OCI-M2 (cell line): ENCODE results near the gene IKZF3.
"Not testable (repeated sequence)": the region's sequence is repeated elsewhere in the genome, so short reads cannot be mapped to it uniquely, and the experiment has no call there.

ENCODE experiments used
- DNase-seq: peaks from one replicate; lab custom pipeline; 2025; ENCODE audit not compliant: unreplicated experiment; lab: John Stamatoyannopoulos, UW

Gene IKZF3

GRCh38 chr17:39863918-39864746, at the start of gene IKZF3:
Gene IKZF3, minus strand, starts transcription at chr17:39864312. Its CDS starts 186 bp downstream, at chr17:39864126.
- DNase-seq, result no peak

GRCh38 chr17:39908789-39909352, 44.8 kb upstream of the IKZF3 start:
- no peak for DNase-seq

- DNase-seq, result no peak
These were observed 40.8 kb upstream of the IKZF3 start for GRCh38 chr17:39904990-39905288.

GRCh38 chr17:39903158-39903884, 39.2 kb upstream of the IKZF3 start:
- DNase-seq, result no peak

- DNase-seq, result not testable (repeated sequence)
These were observed 37.9 kb upstream of the IKZF3 start for GRCh38 chr17:39902027-39902426.

GRCh38 chr17:39899215-39899614, 35.1 kb upstream of the IKZF3 start:
- no peak for DNase-seq

GRCh38 chr17:39898088-39898487, 34.0 kb upstream of the IKZF3 start:
- no peak for DNase-seq

- no peak for DNase-seq
These were observed 30.7 kb upstream of the IKZF3 start for GRCh38 chr17:39894681-39895376.

- DNase-seq, result no peak
These were observed 25.1 kb upstream of the IKZF3 start for GRCh38 chr17:39889200-39889599.

GRCh38 chr17:39887078-39887477, 23.0 kb upstream of the IKZF3 start:
- DNase-seq, result no peak

- not testable (repeated sequence) for DNase-seq
These were observed 22.0 kb upstream of the IKZF3 start for GRCh38 chr17:39886102-39886501.

- no peak for DNase-seq
These were observed 8.6 kb upstream of the IKZF3 start for GRCh38 chr17:39872751-39873150.

GRCh38 chr17:39871801-39872200, 7.7 kb upstream of the IKZF3 start:
- DNase-seq, result no peak

- DNase-seq, result no peak
These were observed 6.7 kb upstream of the IKZF3 start for GRCh38 chr17:39870776-39871175.

- no peak for DNase-seq
These were observed 4.4 kb upstream of the IKZF3 start for GRCh38 chr17:39868554-39868942.

GRCh38 chr17:39867880-39868553, 3.9 kb upstream of the IKZF3 start, which contains the start of gene ZPBP2:
Gene ZPBP2, plus strand, starts transcription at chr17:39868202. Its CDS starts 153 bp downstream, at chr17:39868355.
- DNase-seq, result no peak

GRCh38 chr17:39867084-39867879, 3.2 kb upstream of the IKZF3 start:
- DNase-seq, result no peak

- no peak for DNase-seq
These were observed 2.1 kb upstream of the IKZF3 start for GRCh38 chr17:39866013-39866730.

GRCh38 chr17:39863244-39863917, 731 bp downstream of the IKZF3 start:
- no peak for DNase-seq
